Measurements from ENCODE around the gene MTRR.

GRCh38 chr5:7868773-7869473, at the start of gene MTRR, which contains the start of gene FASTKD3:
- TF ChIP-seq CTCF (conservative IDR thresholded peaks at IDR 0.05) (no peak), EZH2 (IDR thresholded peaks at IDR 0.05; ENCODE audit: low read depth) (no peak)

All from PC-9 (cell line).